M059J (cell line): ENCODE data around the gene SNAP91. TPM values are rescaled to one million over a fixed set of nuclear protein-coding genes. Genes with fewer than 3 reads are reported as not detected.
A peak's percentile ranks its signal among the peaks of the same experiment; 100 is the strongest.

Source experiments
- DNase-seq: peaks from one replicate; pipeline ENCODE4 v3.0.0-alpha.2; 2012; ENCODE audit warnings: low read depth
- total RNA-seq: library from RNA; depleted of rRNA; stranded (reverse); fragments of >200 nt; shearing (Covaris generic); gene quantifications from 2 replicates; pipeline ENCODE4 v1.2.3, GENCODE V29; 2014; rRNA removed

SNAP91 gene
- total RNA-seq, 1 experiment from 2014 or later: not detected

- no peak for DNase-seq
Observed at GRCh38 chr6:83539678-83540077, 169.2 kb downstream of the SNAP91 start.

- no peak for DNase-seq
Observed at GRCh38 chr6:83536647-83537589, 172.0 kb downstream of the SNAP91 start.

- DNase-seq: peak; percentile 28
Observed at GRCh38 chr6:83536034-83536646, 172.8 kb downstream of the SNAP91 start.

- DNase-seq: peak; percentile 16
Observed at GRCh38 chr6:83518816-83519480, 190.0 kb downstream of the SNAP91 start.

- no peak for DNase-seq
Observed at GRCh38 chr6:83517500-83517899, 191.4 kb downstream of the SNAP91 start.

- peak; percentile 60 for DNase-seq
Observed at GRCh38 chr6:83514866-83515466, 193.9 kb downstream of the SNAP91 start.

- DNase-seq: no peak
Observed at GRCh38 chr6:83514466-83514865, 194.4 kb downstream of the SNAP91 start.

GRCh38 chr6:83511901-83512681 lies 196.8 kb downstream of the SNAP91 start, which contains the start of gene PRSS35:
Gene PRSS35, plus strand, starts transcription at chr6:83512534. Its CDS starts 10,908 bp downstream, at chr6:83523442.
- DNase-seq: peak; percentile 45

- no peak for DNase-seq
Observed at GRCh38 chr6:83511266-83511665, 197.6 kb downstream of the SNAP91 start.

GRCh38 chr6:83510791-83511190 lies 198.1 kb downstream of the SNAP91 start:
- DNase-seq: no peak

GRCh38 chr6:83509441-83509840 lies 199.5 kb downstream of the SNAP91 start:
- peak; percentile 34 for DNase-seq

GRCh38 chr6:83505356-83505755 lies 203.5 kb downstream of the SNAP91 start:
- DNase-seq: no peak

Other genes with a start within 250 kb of the SNAP91 start
- gene PRSS35, start 196.6 kb downstream of the SNAP91 start, total RNA-seq: 0.25 and 0.49 TPM in 2 replicates
- gene RIPPLY2, start 144.3 kb upstream of the SNAP91 start, total RNA-seq: not detected in 2 replicates
- gene CYB5R4, start 150.6 kb upstream of the SNAP91 start, total RNA-seq: 11.1 and 28.9 TPM in 2 replicates